Sigmoid colon (tissue), 4 donors: ENCODE measurements around the gene LDB2.

ENCODE experiments used
- EP300 ChIP-seq, 4 donors: sonication (generic); formaldehyde crosslinking; IDR thresholded peaks; one replicate each; pipeline ENCODE4 v1.6.1; 2017; ENCODE audit warnings: antibody characterized with exemption in 4 of 4
- POLR2AphosphoS5 ChIP-seq, 4 donors: sonication (generic); formaldehyde crosslinking; IDR thresholded peaks; one replicate each; pipeline ENCODE4 v1.6.1; 2017; ENCODE audit warnings: antibody characterized with exemption in 4 of 4

DNA sequence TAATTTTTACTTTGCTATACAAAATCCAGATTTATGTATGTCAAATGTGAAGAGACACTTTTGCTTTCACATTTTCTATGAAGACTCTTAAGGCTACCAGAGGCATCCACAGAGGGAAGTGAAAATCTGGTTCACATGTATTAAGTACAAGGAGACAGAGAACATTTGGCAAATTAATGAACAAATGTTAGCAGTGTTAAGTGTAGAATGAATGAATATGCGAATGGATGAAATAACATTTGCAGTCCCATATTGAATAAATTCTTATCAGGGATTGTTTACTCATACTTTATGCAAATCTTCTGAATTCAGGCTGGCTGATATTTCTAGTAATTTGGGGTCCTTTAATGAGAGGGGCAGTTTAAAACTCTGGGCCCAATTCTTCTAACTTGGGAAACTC lies 159.9 kb downstream of the LDB2 start:
- no peak for TF ChIP-seq POLR2AphosphoS5 (IDR thresholded peaks at IDR 0.05)
- TF ChIP-seq EP300 (IDR thresholded peaks at IDR 0.05): no peak
